Measurements from ENCODE around the gene FAM222A.

FAM222A gene

DNA sequence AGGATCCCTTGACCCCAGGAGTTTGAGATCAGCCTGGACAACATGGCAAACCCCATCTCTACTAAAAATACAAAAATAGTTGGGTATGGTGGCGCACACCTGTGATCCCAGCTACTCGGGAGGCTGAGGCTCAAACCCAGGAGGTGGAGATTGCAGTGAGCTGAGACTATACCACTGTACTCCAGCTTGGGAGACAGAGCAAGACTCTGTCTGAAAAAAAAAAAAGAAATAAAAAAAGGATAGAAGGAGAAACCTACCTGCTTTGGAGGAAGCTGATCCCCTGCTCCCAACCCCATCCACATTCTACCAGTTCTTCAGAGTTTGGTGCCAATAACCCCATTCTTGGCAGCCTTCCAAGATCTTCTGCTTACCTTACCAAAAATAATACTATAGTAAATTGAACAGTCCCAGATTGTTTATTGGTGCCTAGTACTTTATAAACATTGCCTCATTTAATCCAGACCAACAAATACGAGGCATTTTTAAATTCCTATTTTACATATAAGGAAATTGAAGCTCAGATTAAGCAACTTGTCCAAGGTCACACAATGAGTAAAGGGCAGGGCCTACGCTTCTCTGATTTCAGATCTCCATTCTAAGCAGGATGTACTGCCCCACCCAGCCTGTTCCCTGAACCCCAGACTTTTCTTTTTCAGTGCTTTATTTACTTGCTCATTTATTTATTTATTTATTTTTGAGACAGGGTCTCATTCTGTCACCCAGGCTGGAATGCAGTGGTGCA, 33.2 kb upstream of the FAM222A start:
- Histone ChIP-seq H3K9ac (ENCODE audit: low read length) (no peak overlapping the region), H3K4me3 (ENCODE audit: low read length) (no peak overlapping the region), H3K36me3 (ENCODE audit: control insufficient read depth, insufficient read depth, low read length, severe bottlenecking) (no peaks in the 10 kb centered on the region), H3K4me1 (ENCODE audit: control insufficient read depth, insufficient read depth, low read length) (no peaks in the 10 kb centered on the region), H3K27me3 (replicated peaks; ENCODE audit: control insufficient read depth, insufficient read depth, low read length) (peaks cover 52% of the 10 kb centered on the region), H3K9me3 (ENCODE audit: control insufficient read depth, low read length) (no peaks in the 10 kb centered on the region)
- DNase-seq (ENCODE audit: low read depth) = no peak

DNA sequence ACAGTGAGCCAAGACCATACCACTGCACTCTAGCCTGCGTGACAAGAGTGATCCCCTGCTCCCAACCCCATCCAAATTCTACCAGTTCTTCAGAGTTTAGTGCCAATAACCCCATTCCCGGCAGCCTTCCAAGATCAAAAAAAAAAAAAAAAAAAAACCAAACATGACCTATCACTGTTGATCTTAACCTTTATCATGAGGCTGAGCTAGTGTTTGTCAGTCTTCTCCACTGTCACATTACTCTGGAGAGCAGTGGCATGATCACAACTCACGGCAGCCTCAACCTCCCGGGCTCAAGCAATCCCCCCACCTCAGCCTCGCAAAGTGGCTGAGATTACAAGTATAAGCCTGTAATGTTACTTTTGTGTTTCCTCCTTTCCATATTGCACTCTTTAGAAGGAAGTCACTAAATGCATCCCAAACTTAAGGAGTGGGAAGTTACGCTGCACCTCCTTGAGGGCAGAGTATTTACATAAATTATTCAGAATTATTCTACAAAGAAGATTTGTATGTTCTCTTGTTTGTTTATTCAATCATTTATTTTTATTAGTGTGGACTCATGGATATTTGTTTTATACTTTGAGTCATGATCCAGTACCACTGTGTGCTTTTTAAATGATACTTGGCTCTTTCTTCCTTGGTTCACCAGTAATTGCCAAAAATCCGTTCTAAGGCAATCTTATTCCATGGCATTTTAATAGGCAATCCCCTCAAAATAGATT, 31.5 kb upstream of the FAM222A start:
- no peaks in the 10 kb centered on the region for H3K36me3 ChIP-seq (ENCODE audit: control insufficient read depth, insufficient read depth, low read length, severe bottlenecking)
- H3K9ac ChIP-seq (ENCODE audit: low read length) = no peak overlapping the region
- no peak overlapping the region for H3K4me3 ChIP-seq (ENCODE audit: low read length)
- DNase-seq (ENCODE audit: low read depth) = no peak
- no peaks in the 10 kb centered on the region for H3K4me1 ChIP-seq (ENCODE audit: control insufficient read depth, insufficient read depth, low read length)
- peaks cover 47% of the 10 kb centered on the region for H3K27me3 ChIP-seq (replicated peaks; ENCODE audit: control insufficient read depth, insufficient read depth, low read length)
- H3K9me3 ChIP-seq (ENCODE audit: control insufficient read depth, low read length) = no peaks in the 10 kb centered on the region

DNA sequence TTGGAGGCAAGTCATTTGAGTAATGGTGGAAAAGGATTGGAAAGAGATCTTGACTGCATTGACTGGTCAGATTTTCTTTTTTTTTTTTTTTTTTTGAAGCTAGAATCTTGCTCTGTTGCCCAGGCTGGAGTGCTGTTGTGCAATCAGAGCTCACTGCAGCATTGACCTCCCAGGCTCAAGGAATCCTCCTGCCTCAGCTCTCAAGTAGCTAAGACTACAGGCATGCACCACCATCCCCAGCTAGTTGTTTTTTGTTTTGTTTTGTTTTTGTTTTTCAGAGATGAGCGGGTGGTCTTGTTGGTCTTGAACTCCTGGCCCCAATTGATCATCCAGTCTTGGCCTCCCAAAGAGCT, 30.9 kb upstream of the FAM222A start:
- no peak for DNase-seq (ENCODE audit: low read depth)
- Histone ChIP-seq H3K9ac (ENCODE audit: low read length) (no peak overlapping the region), H3K9me3 (ENCODE audit: control insufficient read depth, low read length) (no peaks in the 10 kb centered on the region), H3K36me3 (ENCODE audit: control insufficient read depth, insufficient read depth, low read length, severe bottlenecking) (no peaks in the 10 kb centered on the region), H3K4me1 (ENCODE audit: control insufficient read depth, insufficient read depth, low read length) (no peaks in the 10 kb centered on the region), H3K27me3 (replicated peaks; ENCODE audit: control insufficient read depth, insufficient read depth, low read length) (peaks cover 42% of the 10 kb centered on the region), H3K4me3 (ENCODE audit: low read length) (no peak overlapping the region)

DNA sequence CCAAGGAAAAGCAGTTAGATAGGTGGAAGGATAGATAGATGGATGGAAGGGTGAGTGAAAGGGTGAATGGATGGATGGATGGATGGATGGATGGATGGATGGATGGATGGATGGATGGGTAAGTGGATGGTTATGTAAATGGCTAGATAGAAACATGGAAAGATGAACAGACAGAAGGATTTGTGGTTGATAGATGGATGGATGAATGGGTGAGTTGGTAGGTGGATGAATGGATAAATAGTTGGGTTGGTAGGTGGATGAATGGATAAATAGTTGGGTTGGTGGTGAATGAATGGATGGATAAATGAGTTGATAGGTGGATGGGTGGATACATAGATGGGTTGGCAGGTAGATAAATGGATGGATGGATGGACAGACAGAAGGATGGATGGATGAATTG, 30.3 kb upstream of the FAM222A start:
- no peak for DNase-seq (ENCODE audit: low read depth)
- H3K9ac ChIP-seq (ENCODE audit: low read length) = no peak overlapping the region
- no peak overlapping the region for H3K4me3 ChIP-seq (ENCODE audit: low read length)

DNA sequence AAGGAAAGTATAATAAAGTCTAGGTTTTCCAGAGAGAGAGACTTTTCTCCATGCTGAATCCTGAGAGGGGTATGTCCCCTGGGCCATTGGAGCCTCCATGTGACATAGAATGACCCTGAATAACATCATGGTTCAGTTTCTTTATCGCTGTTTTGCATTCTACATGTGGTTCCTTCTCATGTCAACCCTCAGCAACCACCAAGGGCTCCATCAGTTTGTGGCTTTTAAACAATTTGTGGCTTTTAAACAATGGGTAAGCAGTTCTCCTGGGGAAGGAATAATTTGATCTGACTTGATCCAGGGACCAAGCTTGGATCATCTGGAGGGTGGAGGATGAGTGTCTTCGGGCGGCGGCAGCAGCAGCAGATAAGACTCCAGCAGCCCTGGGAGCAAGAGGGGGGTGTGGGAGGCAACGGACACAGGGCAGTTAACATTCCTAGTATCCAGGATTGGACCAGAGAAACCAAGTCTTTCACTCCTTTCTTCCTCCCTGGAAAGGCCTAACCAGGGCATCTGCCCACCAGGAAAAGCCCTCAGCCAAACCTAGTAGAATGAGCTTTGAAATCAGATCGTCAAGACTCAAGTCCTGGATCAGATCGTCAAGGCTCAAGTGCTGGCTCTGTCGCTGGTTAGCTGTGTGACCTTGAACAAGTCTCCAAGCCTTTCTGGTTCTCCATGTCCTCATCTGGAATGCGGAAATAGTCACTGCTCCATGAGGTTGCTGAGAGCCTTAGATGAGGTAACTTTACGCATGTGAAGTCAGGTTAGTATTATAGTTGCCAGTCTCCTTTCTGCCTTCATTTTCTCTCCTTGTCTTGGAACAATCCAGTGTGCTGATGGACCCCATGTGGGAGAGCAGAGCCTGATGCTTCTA, 27.8 kb upstream of the FAM222A start:
- Histone ChIP-seq H3K27me3 (replicated peaks; ENCODE audit: control insufficient read depth, insufficient read depth, low read length) (peaks cover 19% of the 10 kb centered on the region), H3K4me1 (ENCODE audit: control insufficient read depth, insufficient read depth, low read length) (no peaks in the 10 kb centered on the region), H3K36me3 (ENCODE audit: control insufficient read depth, insufficient read depth, low read length, severe bottlenecking) (no peaks in the 10 kb centered on the region), H3K9me3 (ENCODE audit: control insufficient read depth, low read length) (no peaks in the 10 kb centered on the region), H3K9ac (ENCODE audit: low read length) (no peak overlapping the region), H3K4me3 (ENCODE audit: low read length) (no peak overlapping the region)
- DNase-seq (ENCODE audit: low read depth) = no peak

More for the DNA sequence above, 30.3 kb upstream of the FAM222A start:
- Histone ChIP-seq H3K36me3 (ENCODE audit: control insufficient read depth, insufficient read depth, low read length, severe bottlenecking) (no peaks in the 10 kb centered on the region), H3K27me3 (replicated peaks; ENCODE audit: control insufficient read depth, insufficient read depth, low read length) (peaks cover 36% of the 10 kb centered on the region), H3K4me1 (ENCODE audit: control insufficient read depth, insufficient read depth, low read length) (no peaks in the 10 kb centered on the region), H3K9me3 (ENCODE audit: control insufficient read depth, low read length) (no peaks in the 10 kb centered on the region)

DNA sequence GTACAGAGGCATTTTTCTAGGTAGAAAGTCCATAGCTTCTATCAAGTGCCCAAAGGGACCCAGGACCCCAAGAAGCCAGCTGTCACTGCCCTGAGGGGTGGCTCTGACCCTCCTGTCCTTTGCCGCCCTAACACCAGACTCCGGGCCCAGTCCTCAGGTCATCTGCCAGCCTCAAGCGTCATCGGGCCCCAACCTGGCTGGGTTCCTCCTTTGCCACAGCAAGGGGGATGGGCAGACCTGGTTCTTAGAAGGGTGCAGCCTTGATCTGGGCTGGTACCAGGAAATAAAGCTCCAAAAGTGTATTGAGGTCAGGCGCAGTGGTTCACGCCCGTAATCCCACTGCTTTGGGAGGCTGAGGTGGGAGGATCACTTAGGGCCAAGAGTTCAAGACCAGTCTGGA, 27.1 kb upstream of the FAM222A start:
- H3K36me3 ChIP-seq (ENCODE audit: control insufficient read depth, insufficient read depth, low read length, severe bottlenecking) = no peaks in the 10 kb centered on the region
- no peak overlapping the region for H3K9ac ChIP-seq (ENCODE audit: low read length)
- no peak for DNase-seq (ENCODE audit: low read depth)
- H3K27me3 ChIP-seq (replicated peaks; ENCODE audit: control insufficient read depth, insufficient read depth, low read length) = peaks cover 20% of the 10 kb centered on the region
- H3K4me3 ChIP-seq (ENCODE audit: low read length) = no peak overlapping the region
- H3K4me1 ChIP-seq (ENCODE audit: control insufficient read depth, insufficient read depth, low read length) = no peaks in the 10 kb centered on the region
- no peaks in the 10 kb centered on the region for H3K9me3 ChIP-seq (ENCODE audit: control insufficient read depth, low read length)

- DNase-seq (ENCODE audit: low read depth) = no peak
- peaks cover 5% of the 10 kb centered on the region for H3K9me3 ChIP-seq (ENCODE audit: control insufficient read depth, low read length)
- H3K9ac ChIP-seq (ENCODE audit: low read length) = no peak overlapping the region
These were observed 26.4 kb upstream of the FAM222A start for GRCh38 chr12:109687250-109687649.

DNA sequence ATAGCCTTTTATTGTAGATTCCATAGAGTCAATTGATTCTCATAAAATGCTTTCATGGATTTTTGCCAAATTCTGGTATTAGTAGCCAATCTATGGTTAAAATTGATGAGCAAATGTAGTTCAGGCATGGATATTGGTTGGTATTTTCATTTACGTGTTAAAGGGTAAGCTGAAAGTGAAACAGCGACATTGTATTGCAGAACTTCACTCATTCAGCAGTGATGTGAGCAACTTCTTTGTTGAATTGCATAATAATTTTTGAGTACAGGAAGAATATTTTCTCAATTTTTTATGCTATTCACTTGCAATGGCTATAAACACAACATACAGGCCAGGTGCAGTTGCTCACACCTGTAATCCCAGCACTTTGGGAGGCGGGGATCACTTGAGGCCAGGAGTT, 24.2 kb upstream of the FAM222A start:
- H3K9ac ChIP-seq (ENCODE audit: low read length) = no peak overlapping the region
- peaks cover 38% of the 10 kb centered on the region for H3K27me3 ChIP-seq (replicated peaks; ENCODE audit: control insufficient read depth, insufficient read depth, low read length)
- H3K9me3 ChIP-seq (ENCODE audit: control insufficient read depth, low read length) = peaks cover 5% of the 10 kb centered on the region
- H3K36me3 ChIP-seq (ENCODE audit: control insufficient read depth, insufficient read depth, low read length, severe bottlenecking) = no peaks in the 10 kb centered on the region
- no peak for DNase-seq (ENCODE audit: low read depth)
- H3K4me3 ChIP-seq (ENCODE audit: low read length) = no peak overlapping the region
- H3K4me1 ChIP-seq (ENCODE audit: control insufficient read depth, insufficient read depth, low read length) = no peaks in the 10 kb centered on the region

More at GRCh38 chr12:109687250-109687649, 26.4 kb upstream of the FAM222A start:
- no peak overlapping the region for H3K4me3 ChIP-seq (ENCODE audit: low read length)
- peaks cover 27% of the 10 kb centered on the region for H3K27me3 ChIP-seq (replicated peaks; ENCODE audit: control insufficient read depth, insufficient read depth, low read length)
- H3K4me1 ChIP-seq (ENCODE audit: control insufficient read depth, insufficient read depth, low read length) = no peaks in the 10 kb centered on the region
- H3K36me3 ChIP-seq (ENCODE audit: control insufficient read depth, insufficient read depth, low read length, severe bottlenecking) = no peaks in the 10 kb centered on the region

GRCh38 chr12:109693160-109693559, 20.5 kb upstream of the FAM222A start:
- Histone ChIP-seq H3K9me3 (ENCODE audit: control insufficient read depth, low read length) (peaks cover 5% of the 10 kb centered on the region), H3K4me3 (ENCODE audit: low read length) (no peak overlapping the region), H3K36me3 (ENCODE audit: control insufficient read depth, insufficient read depth, low read length, severe bottlenecking) (no peaks in the 10 kb centered on the region), H3K9ac (ENCODE audit: low read length) (no peak overlapping the region), H3K27me3 (replicated peaks; ENCODE audit: control insufficient read depth, insufficient read depth, low read length) (peaks cover 37% of the 10 kb centered on the region), H3K4me1 (ENCODE audit: control insufficient read depth, insufficient read depth, low read length) (no peaks in the 10 kb centered on the region)
- no peak for DNase-seq (ENCODE audit: low read depth)

DNA sequence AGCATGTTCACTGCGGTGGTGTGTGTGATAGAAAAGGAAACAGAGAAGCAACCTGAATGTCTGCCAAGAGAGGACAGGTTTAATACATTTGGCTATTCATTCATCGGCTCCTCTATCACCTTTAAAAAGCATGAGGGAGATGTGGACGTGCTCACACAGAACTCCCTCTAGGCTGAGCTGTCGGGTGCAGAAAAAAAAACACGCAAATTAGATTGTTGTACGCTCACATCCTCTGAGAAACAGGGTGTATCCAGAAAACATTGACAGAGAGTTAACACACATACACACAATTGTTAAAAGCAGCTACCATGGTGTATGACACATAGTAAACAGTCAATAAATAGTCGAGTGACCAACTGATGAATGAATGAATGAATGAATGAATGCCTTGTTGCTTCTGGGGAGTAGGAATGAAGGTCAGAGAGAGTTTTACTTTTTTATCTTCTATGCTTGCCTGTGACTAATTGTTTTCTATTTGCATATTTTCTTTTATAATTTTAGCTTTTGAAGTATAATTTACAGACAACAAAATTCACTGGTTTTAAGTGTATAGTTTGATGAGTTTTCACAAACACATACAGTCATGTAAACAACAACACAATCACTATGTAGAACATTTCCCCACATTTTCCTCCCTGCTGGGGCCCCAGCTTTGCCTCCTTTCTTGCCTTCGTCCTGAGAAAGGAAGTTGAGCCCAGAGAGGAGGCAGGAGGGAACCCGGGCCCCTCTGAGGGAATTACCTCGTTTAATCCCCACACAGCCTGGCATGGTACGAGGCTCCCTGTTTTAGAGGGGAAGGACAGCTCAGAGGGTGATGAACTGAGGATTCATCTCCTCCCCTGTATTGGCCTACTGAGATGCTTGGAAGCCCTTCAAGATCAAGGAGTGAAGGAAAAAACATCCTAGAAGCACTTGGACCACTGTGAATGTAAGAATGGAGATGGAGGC, 19.7 kb upstream of the FAM222A start:
- Histone ChIP-seq H3K9me3 (ENCODE audit: control insufficient read depth, low read length) (peaks cover 5% of the 10 kb centered on the region), H3K36me3 (ENCODE audit: control insufficient read depth, insufficient read depth, low read length, severe bottlenecking) (no peaks in the 10 kb centered on the region), H3K9ac (ENCODE audit: low read length) (no peak overlapping the region), H3K4me1 (ENCODE audit: control insufficient read depth, insufficient read depth, low read length) (no peaks in the 10 kb centered on the region), H3K27me3 (replicated peaks; ENCODE audit: control insufficient read depth, insufficient read depth, low read length) (peaks cover 39% of the 10 kb centered on the region), H3K4me3 (ENCODE audit: low read length) (no peak overlapping the region)
- no peak for DNase-seq (ENCODE audit: low read depth)
